ENCODE results near the gene KIRREL3. TPM values are rescaled to one million over a fixed set of nuclear protein-coding genes. Genes with fewer than 3 reads are reported as not detected.

KIRREL3 gene
- total and polyA plus RNA-seq, 7 experiments from 2014 or later = not detected

GRCh38 chr11:126884192-126884591 is 116.4 kb downstream of the KIRREL3 start:
- no peak overlapping the region for H3K27ac ChIP-seq (ENCODE audit: low read depth, low read length)
- intact Hi-C loops (cut with micrococcal nuclease) = no loop called here
- peaks cover 0 to 7% (median 0%) of the 10 kb centered on the region in 11 donors for H3K9me3 Mint-ChIP-seq
- no peaks in the 10 kb centered on the region for H3K36me3 Mint-ChIP-seq
- H3K4me1 ChIP-seq (ENCODE audit: control insufficient read depth in 2 of 2, insufficient read depth in 2 of 2, low read length in 2 of 2) = no peaks in the 10 kb centered on the region
- DNase-seq = no peak
- H3K4me3 ChIP-seq (ENCODE audit: low read length) = no peak overlapping the region
- POLR2A ChIA-PET = no interaction called here
- no peaks in the 10 kb centered on the region for H3K36me3 ChIP-seq (ENCODE audit: control insufficient read depth in 2 of 3, insufficient read depth in 3 of 3, low read length in 3 of 3)
- H3K9me3 ChIP-seq (ENCODE audit: control insufficient read depth in 2 of 3, low read length in 3 of 3) = no peaks in the 10 kb centered on the region
- no peaks in the 10 kb centered on the region for H3K27me3 ChIP-seq (ENCODE audit: control insufficient read depth in 2 of 2, insufficient read depth in 2 of 2, low read length in 2 of 2)
- H3K27me3 Mint-ChIP-seq = peaks cover 0 to 18% (median 10%) of the 10 kb centered on the region in 5 donors
- no peak for ATAC-seq
- CTCF ChIA-PET = no interaction called here
- H3K4me1 Mint-ChIP-seq = no peaks in the 10 kb centered on the region
- H3K27ac Mint-ChIP-seq = no peak overlapping the region
- H3K4me3 Mint-ChIP-seq = no peak overlapping the region

- Histone ChIP-seq H3K36me3 (ENCODE audit: control insufficient read depth in 2 of 3, insufficient read depth in 3 of 3, low read length in 3 of 3) (no peaks in the 10 kb centered on the region), H3K27ac (ENCODE audit: low read depth, low read length) (no peak overlapping the region), H3K27me3 (ENCODE audit: control insufficient read depth in 2 of 2, insufficient read depth in 2 of 2, low read length in 2 of 2) (no peaks in the 10 kb centered on the region), H3K4me1 (ENCODE audit: control insufficient read depth in 2 of 2, insufficient read depth in 2 of 2, low read length in 2 of 2) (no peaks in the 10 kb centered on the region), H3K9me3 (ENCODE audit: control insufficient read depth in 2 of 3, low read length in 3 of 3) (no peaks in the 10 kb centered on the region), H3K4me3 (ENCODE audit: low read length) (no peak overlapping the region)
- Mint-ChIP-seq H3K36me3 (no peaks in the 10 kb centered on the region), H3K4me1 (no peaks in the 10 kb centered on the region), H3K27ac (no peak overlapping the region), H3K27me3 (peaks cover 2 to 26% (median 13%) of the 10 kb centered on the region in 5 donors), H3K4me3 (no peak overlapping the region), H3K9me3 (peaks cover 0 to 7% (median 0%) of the 10 kb centered on the region in 11 donors)
- DNase-seq (no peak), ATAC-seq (no peak)
- intact Hi-C loops (cut with micrococcal nuclease) = no loop called here
- POLR2A ChIA-PET = no interaction called here
- CTCF ChIA-PET = no interaction called here
Observed at GRCh38 chr11:126880872-126881271, 119.7 kb downstream of the KIRREL3 start.

- Mint-ChIP-seq H3K4me3 (no peak overlapping the region), H3K27ac (no peak overlapping the region), H3K4me1 (no peaks in the 10 kb centered on the region), H3K27me3 (peaks cover 2 to 27% (median 13%) of the 10 kb centered on the region in 5 donors), H3K36me3 (no peaks in the 10 kb centered on the region), H3K9me3 (peaks cover 0 to 2% (median 0%) of the 10 kb centered on the region in 11 donors)
- intact Hi-C loops (cut with micrococcal nuclease) = no loop called here
- Histone ChIP-seq H3K9me3 (ENCODE audit: control insufficient read depth in 2 of 3, low read length in 3 of 3) (no peaks in the 10 kb centered on the region), H3K36me3 (ENCODE audit: control insufficient read depth in 2 of 3, insufficient read depth in 3 of 3, low read length in 3 of 3) (no peaks in the 10 kb centered on the region), H3K4me3 (ENCODE audit: low read length) (no peak overlapping the region), H3K27me3 (ENCODE audit: control insufficient read depth in 2 of 2, insufficient read depth in 2 of 2, low read length in 2 of 2) (no peaks in the 10 kb centered on the region), H3K4me1 (ENCODE audit: control insufficient read depth in 2 of 2, insufficient read depth in 2 of 2, low read length in 2 of 2) (no peaks in the 10 kb centered on the region), H3K27ac (ENCODE audit: low read depth, low read length) (no peak overlapping the region)
- DNase-seq (no peak), ATAC-seq (no peak)
- ChIA-PET CTCF (no interaction called here), POLR2A (no interaction called here)
Observed at GRCh38 chr11:126879516-126879915, 121.1 kb downstream of the KIRREL3 start.

- Histone ChIP-seq H3K9me3 (ENCODE audit: control insufficient read depth in 2 of 3, low read length in 3 of 3) (no peaks in the 10 kb centered on the region), H3K36me3 (ENCODE audit: control insufficient read depth in 2 of 3, insufficient read depth in 3 of 3, low read length in 3 of 3) (no peaks in the 10 kb centered on the region), H3K27me3 (ENCODE audit: control insufficient read depth in 2 of 2, insufficient read depth in 2 of 2, low read length in 2 of 2) (no peaks in the 10 kb centered on the region), H3K4me1 (ENCODE audit: control insufficient read depth in 2 of 2, insufficient read depth in 2 of 2, low read length in 2 of 2) (no peaks in the 10 kb centered on the region), H3K4me3 (ENCODE audit: low read length) (no peak overlapping the region), H3K27ac (ENCODE audit: low read depth, low read length) (no peak overlapping the region)
- DNase-seq (no peak), ATAC-seq (no peak)
- ChIA-PET POLR2A (no interaction called here), CTCF (no interaction called here)
- intact Hi-C loops (cut with micrococcal nuclease) = no loop called here
- Mint-ChIP-seq H3K36me3 (no peaks in the 10 kb centered on the region), H3K27me3 (peaks cover 2 to 32% (median 10%) of the 10 kb centered on the region in 5 donors), H3K27ac (no peak overlapping the region), H3K4me1 (no peaks in the 10 kb centered on the region), H3K9me3 (peaks cover 0 to 2% (median 0%) of the 10 kb centered on the region in 11 donors), H3K4me3 (no peak overlapping the region)
Observed at GRCh38 chr11:126878913-126879482, 121.6 kb downstream of the KIRREL3 start.

GRCh38 chr11:126874831-126875230 is 125.7 kb downstream of the KIRREL3 start:
- no peak for DNase-seq
- peaks cover 2 to 21% (median 20%) of the 10 kb centered on the region in 5 donors for H3K27me3 Mint-ChIP-seq
- no peaks in the 10 kb centered on the region for H3K36me3 ChIP-seq (ENCODE audit: control insufficient read depth in 2 of 3, insufficient read depth in 3 of 3, low read length in 3 of 3)
- no peaks in the 10 kb centered on the region for H3K27me3 ChIP-seq (ENCODE audit: control insufficient read depth in 2 of 2, insufficient read depth in 2 of 2, low read length in 2 of 2)
- no peaks in the 10 kb centered on the region for H3K4me1 ChIP-seq (ENCODE audit: control insufficient read depth in 2 of 2, insufficient read depth in 2 of 2, low read length in 2 of 2)
- intact Hi-C loops (cut with micrococcal nuclease) = no loop called here
- ATAC-seq = no peak
- POLR2A ChIA-PET = no interaction called here
- no peak overlapping the region for H3K27ac Mint-ChIP-seq
- H3K4me3 Mint-ChIP-seq = no peak overlapping the region
- H3K4me1 Mint-ChIP-seq = no peaks in the 10 kb centered on the region
- no peak overlapping the region for H3K27ac ChIP-seq (ENCODE audit: low read depth, low read length)
- no peak overlapping the region for H3K4me3 ChIP-seq (ENCODE audit: low read length)
- peaks cover 0 to 2% (median 0%) of the 10 kb centered on the region in 11 donors for H3K9me3 Mint-ChIP-seq
- peaks cover 0 to 5% (median 0%) of the 10 kb centered on the region in 5 donors for H3K36me3 Mint-ChIP-seq
- no peaks in the 10 kb centered on the region for H3K9me3 ChIP-seq (ENCODE audit: control insufficient read depth in 2 of 3, low read length in 3 of 3)
- CTCF ChIA-PET = no interaction called here

GRCh38 chr11:126874276-126874675 is 126.3 kb downstream of the KIRREL3 start:
- POLR2A ChIA-PET = no interaction called here
- ATAC-seq = no peak
- H3K27me3 Mint-ChIP-seq = peaks cover 0 to 22% (median 18%) of the 10 kb centered on the region in 5 donors
- intact Hi-C loops (cut with micrococcal nuclease) = no loop called here
- Histone ChIP-seq H3K27ac (ENCODE audit: low read depth, low read length) (no peak overlapping the region), H3K36me3 (ENCODE audit: control insufficient read depth in 2 of 3, insufficient read depth in 3 of 3, low read length in 3 of 3) (no peaks in the 10 kb centered on the region), H3K4me1 (ENCODE audit: control insufficient read depth in 2 of 2, insufficient read depth in 2 of 2, low read length in 2 of 2) (no peaks in the 10 kb centered on the region), H3K9me3 (ENCODE audit: control insufficient read depth in 2 of 3, low read length in 3 of 3) (no peaks in the 10 kb centered on the region), H3K4me3 (ENCODE audit: low read length) (no peak overlapping the region), H3K27me3 (ENCODE audit: control insufficient read depth in 2 of 2, insufficient read depth in 2 of 2, low read length in 2 of 2) (no peaks in the 10 kb centered on the region)
- peaks cover 0 to 2% (median 0%) of the 10 kb centered on the region in 11 donors for H3K9me3 Mint-ChIP-seq
- H3K4me1 Mint-ChIP-seq = no peaks in the 10 kb centered on the region
- peaks cover 0 to 5% (median 0%) of the 10 kb centered on the region in 5 donors for H3K36me3 Mint-ChIP-seq
- CTCF ChIA-PET = no interaction called here
- no peak overlapping the region for H3K27ac Mint-ChIP-seq
- DNase-seq = no peak
- H3K4me3 Mint-ChIP-seq = no peak overlapping the region

- Histone ChIP-seq H3K27me3 (ENCODE audit: control insufficient read depth in 2 of 2, insufficient read depth in 2 of 2, low read length in 2 of 2) (no peaks in the 10 kb centered on the region), H3K9me3 (ENCODE audit: control insufficient read depth in 2 of 3, low read length in 3 of 3) (no peaks in the 10 kb centered on the region), H3K4me1 (ENCODE audit: control insufficient read depth in 2 of 2, insufficient read depth in 2 of 2, low read length in 2 of 2) (no peaks in the 10 kb centered on the region), H3K27ac (ENCODE audit: low read depth, low read length) (no peak overlapping the region), H3K4me3 (ENCODE audit: low read length) (no peak overlapping the region), H3K36me3 (ENCODE audit: control insufficient read depth in 2 of 3, insufficient read depth in 3 of 3, low read length in 3 of 3) (no peaks in the 10 kb centered on the region)
- H3K9me3 Mint-ChIP-seq = peaks cover 0 to 4% (median 0%) of the 10 kb centered on the region in 11 donors
- H3K4me1 Mint-ChIP-seq = no peaks in the 10 kb centered on the region
- DNase-seq (no peak), ATAC-seq (no peak)
- intact Hi-C loops (cut with micrococcal nuclease) = no loop called here
- CTCF ChIA-PET = no interaction called here
- POLR2A ChIA-PET = no interaction called here
- no peak overlapping the region for H3K27ac Mint-ChIP-seq
- no peak overlapping the region for H3K4me3 Mint-ChIP-seq
- H3K27me3 Mint-ChIP-seq = peaks cover 0 to 24% (median 15%) of the 10 kb centered on the region in 5 donors
- peaks cover 0 to 5% (median 0%) of the 10 kb centered on the region in 5 donors for H3K36me3 Mint-ChIP-seq
Observed at GRCh38 chr11:126871792-126872191, 128.8 kb downstream of the KIRREL3 start.
